BE2C (cell line): ENCODE data around the gene FAM174C.

Experiments
- DNase-seq: peaks from one replicate; pipeline ENCODE4 v3.0.0-alpha.2; 2020
- H3K27me3 ChIP-seq: fragments of 250-450 bp; sonication (Bioruptor Pico); 2 replicates; pipeline ENCODE4 v1.5.1; 2020; ENCODE audit warnings: mild to moderate bottlenecking
- H3K36me3 ChIP-seq: fragments of 250-450 bp; sonication (Bioruptor Pico); 2 replicates; pipeline ENCODE4 v1.5.1; 2020; ENCODE audit warnings: mild to moderate bottlenecking
- H3K4me1 ChIP-seq: fragments of 250-450 bp; sonication (Bioruptor Pico); 2 replicates; pipeline ENCODE4 v1.5.1; 2020
- H3K4me3 ChIP-seq: 2 replicates; pipeline ENCODE4 v1.5.1; 2011; ENCODE audit warnings: low read depth, low read length
- H3K9me3 ChIP-seq: fragments of 250-450 bp; sonication (Bioruptor Pico); 2 replicates; pipeline ENCODE4 v1.5.1; 2020
- TF ChIP-seq, protein P1 (sequence below): IDR thresholded peaks from 2 replicates; pipeline ENCODE4 v1.5.1; 2012; ENCODE audit warnings: mild to moderate bottlenecking, low read depth, low read length

The FAM174C gene

DNA sequence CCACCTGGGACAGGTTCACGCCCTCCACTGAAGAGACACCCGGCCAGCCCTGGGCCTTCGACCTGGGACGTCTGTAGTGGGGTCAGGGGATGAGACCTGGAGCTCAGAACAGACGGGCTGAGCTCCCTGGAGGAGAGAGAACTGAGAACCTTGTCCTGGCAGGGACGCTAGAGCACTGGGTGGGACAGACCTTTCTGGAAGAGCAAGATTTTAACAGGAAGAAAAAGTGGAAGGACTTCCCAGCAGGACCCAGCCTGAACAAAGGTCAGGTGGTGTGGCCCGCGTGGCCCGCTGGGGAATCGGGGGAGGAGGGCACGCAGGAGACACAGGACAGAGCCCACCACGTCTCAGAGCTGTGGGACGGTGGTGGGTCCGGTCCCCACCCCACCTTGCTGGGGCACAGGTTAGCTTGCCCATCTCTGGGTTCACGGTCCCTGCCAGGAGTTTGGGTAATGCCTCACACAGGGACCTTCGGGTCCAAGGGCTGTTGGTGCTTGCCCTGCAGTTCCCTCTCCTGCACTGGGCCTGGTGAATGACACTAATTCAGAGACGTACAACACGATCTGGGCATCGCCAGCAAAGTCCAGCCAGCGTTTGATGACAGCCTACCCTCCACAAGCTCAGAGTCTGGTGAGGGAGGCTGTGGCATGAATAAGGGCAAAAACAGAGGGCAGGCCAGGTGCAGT, 9.1 kb downstream of the FAM174C start:
- Histone ChIP-seq H3K36me3 (peaks cover 1% of the 10 kb centered on the region), H3K9me3 (no peaks in the 10 kb centered on the region), H3K4me3 (no peak overlapping the region), H3K27me3 (peaks cover 29% of the 10 kb centered on the region), H3K4me1 (no peaks in the 10 kb centered on the region)
- TF ChIP-seq, protein P1, sequence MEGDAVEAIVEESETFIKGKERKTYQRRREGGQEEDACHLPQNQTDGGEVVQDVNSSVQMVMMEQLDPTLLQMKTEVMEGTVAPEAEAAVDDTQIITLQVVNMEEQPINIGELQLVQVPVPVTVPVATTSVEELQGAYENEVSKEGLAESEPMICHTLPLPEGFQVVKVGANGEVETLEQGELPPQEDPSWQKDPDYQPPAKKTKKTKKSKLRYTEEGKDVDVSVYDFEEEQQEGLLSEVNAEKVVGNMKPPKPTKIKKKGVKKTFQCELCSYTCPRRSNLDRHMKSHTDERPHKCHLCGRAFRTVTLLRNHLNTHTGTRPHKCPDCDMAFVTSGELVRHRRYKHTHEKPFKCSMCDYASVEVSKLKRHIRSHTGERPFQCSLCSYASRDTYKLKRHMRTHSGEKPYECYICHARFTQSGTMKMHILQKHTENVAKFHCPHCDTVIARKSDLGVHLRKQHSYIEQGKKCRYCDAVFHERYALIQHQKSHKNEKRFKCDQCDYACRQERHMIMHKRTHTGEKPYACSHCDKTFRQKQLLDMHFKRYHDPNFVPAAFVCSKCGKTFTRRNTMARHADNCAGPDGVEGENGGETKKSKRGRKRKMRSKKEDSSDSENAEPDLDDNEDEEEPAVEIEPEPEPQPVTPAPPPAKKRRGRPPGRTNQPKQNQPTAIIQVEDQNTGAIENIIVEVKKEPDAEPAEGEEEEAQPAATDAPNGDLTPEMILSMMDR = no peak
- DNase-seq = no peak

DNA sequence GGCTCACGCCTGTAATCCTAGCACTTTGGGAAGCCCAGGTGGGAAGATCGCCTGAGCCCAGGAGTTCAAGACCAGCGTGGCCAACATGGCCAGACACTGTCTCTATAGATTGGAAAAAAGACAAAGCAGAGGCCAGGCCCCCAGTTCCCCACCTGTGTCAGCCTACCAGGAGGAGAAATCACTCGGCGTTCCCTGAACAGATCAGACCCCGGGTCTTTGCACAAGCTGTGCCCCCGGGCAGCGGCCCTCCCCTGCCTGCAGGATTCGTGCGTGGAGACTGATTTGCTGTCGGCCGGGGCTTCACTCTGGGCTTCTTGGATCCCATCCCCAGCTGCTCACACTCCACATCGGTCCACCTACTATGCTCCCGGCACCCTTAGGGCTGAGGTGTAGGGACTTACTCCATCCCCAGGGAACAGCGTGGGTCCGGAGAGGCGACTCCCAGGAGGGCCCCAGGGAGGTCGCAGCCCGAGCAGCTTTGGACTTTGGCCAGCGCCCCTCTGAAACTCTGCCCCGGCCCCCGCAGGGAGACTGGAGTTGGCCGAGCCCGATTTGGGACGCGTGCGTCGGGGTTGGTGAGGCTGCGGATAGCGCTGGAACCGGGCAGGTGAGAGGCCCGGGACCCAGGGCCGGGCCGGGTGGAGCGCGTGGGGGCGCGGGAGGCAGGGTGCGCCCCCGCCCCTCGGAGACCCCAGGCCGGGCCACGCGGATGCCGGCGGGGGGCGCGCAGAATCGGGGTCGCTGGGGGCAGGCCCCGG, 9.8 kb downstream of the FAM174C start:
- TF ChIP-seq, protein P1 = no peak
- no peak overlapping the region for H3K4me3 ChIP-seq
- H3K27me3 ChIP-seq = peaks cover 29% of the 10 kb centered on the region
- H3K36me3 ChIP-seq = no peaks in the 10 kb centered on the region
- DNase-seq = no peak
- H3K9me3 ChIP-seq = no peaks in the 10 kb centered on the region
- H3K4me1 ChIP-seq = no peaks in the 10 kb centered on the region

DNA sequence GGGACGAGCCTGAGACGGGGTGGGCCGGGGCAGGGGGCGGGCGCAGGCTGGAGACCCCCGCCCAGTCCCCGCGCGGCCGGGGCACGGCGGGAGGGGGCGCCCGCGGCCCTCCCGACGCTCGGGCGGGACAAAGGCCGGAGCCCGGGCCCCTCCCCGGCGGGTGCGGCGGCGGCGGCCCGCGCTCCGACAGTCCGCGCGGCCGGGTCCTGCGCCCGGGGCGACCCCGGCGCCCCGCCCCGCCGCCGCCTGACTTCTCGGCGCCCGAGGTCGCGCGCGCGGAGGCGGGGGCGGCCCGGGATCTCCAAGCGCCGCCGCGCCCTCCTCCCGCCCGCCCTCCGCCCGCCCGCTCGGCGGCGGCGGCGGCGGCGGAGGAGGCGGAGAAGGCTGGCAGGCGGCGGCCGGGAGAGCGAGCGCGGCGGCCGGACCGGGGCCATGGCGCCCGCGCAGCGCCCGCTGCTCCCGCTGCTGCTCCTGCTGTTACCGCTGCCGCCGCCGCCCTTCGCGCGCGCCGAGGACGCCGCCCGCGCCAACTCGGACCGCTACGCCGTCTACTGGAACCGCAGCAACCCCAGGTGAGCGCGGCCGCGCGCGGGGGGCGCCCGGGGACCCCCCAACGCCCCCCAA, 10.5 kb downstream of the FAM174C start, which contains the start of gene EFNA2:
TSS of gene EFNA2 (plus strand) at position 137 of the 624 bp plus-strand sequence. CDS start at position 433, 296 bp downstream.
- TF ChIP-seq, protein P1 = no peak
- H3K36me3 ChIP-seq = no peaks in the 10 kb centered on the region
- no peak for DNase-seq
- no peaks in the 10 kb centered on the region for H3K4me1 ChIP-seq
- H3K4me3 ChIP-seq = no peak within 1 kb of the TSS; the same call in 1 of the 2 replicates
- peaks cover 29% of the 10 kb centered on the region for H3K27me3 ChIP-seq
- H3K9me3 ChIP-seq = no peaks in the 10 kb centered on the region

DNA sequence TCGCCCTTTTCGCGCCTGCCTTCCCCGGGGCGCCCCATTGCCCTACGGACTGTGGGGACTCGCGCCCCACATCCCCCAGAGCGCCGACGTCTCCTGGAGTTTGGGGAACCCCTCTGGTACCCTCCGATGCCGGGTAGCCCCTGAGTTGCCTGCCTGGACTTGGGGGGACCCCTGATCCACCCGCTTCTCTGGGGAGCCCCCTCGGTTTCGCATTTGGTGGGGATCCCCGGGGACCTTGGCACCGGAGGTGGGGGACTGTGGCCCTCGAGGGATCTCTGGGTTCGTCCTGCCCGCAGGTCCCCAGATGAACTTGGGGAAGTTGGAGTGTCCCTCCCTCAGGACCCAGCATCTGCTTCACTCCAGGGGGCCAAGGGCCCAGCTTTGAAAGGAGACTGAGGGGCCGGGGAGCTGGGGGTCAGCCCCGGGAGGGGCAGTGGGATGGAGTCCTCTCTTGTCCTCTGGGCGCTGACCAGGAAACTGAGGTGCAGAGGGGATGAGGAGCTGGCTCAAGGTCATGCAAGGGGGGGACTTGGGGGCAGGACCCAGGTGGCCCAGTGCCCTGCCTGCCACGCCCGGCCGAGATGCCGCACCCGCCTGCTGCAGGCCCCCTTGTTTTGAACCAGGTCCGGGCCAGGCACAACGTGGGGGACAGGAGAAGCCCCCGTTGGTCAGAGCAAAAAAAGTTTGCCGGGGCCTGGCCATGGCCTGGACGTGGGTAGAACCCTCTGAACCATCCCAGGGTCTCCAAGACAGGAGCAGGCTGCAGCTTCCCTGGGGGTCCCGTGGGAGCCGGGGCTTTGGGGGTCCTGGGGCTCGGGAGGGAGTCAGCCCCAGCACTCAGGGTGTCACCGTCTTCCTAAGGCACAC, 11.4 kb downstream of the FAM174C start:
- H3K27me3 ChIP-seq = peaks cover 29% of the 10 kb centered on the region
- H3K9me3 ChIP-seq = no peaks in the 10 kb centered on the region
- no peak overlapping the region; the same call in 1 of the 2 replicates for H3K4me3 ChIP-seq
- no peaks in the 10 kb centered on the region for H3K4me1 ChIP-seq
- TF ChIP-seq, protein P1 = no peak
- no peak for DNase-seq
- H3K36me3 ChIP-seq = no peaks in the 10 kb centered on the region

DNA sequence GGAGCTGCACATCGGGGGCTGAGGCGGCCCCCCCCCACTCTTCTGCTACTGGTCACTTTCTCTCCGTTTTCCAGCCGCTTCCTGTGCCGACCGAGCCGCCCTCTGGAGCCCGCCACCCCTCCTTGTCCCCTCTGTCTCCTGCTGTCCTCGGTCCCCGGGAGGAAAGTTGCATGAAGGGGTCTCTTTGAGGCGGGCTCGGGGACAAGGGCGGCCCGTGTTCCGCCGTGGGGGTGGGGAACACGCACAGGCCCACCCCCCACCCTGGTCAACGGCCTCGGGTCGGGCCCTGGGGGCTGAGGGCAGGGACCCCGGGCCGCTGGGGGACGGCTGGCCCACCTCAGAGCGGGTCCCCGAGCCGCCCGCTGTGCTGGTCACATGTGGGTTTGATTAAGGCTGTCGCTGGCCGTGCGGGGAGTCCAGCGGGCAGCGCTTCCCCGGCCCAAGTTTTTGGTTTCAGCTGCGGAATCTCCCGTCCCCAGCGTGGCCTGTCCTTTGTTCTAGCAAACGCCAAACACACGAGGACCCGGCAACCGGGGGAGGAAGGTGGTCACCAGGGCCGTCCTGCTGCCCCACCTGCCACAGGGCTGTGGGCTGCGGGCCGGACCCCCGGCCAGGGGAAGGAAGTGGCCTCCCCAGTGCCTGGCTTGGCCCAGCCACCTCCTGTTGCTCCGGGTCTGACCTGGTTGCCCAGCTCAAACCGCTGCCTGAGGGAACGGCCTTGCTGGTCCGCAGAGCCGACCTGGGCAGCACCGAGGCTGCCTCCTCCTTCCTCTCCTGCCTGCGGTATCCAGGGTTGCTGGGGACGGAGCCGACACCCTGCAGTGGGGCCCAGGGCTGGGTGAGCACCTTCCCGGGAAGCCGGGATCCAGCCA, 12.3 kb downstream of the FAM174C start:
- TF ChIP-seq, protein P1 = no peak

More for the DNA sequence above, 12.3 kb downstream of the FAM174C start:
- Histone ChIP-seq H3K4me1 (no peaks in the 10 kb centered on the region), H3K9me3 (no peaks in the 10 kb centered on the region), H3K4me3 (no peak overlapping the region), H3K36me3 (no peaks in the 10 kb centered on the region), H3K27me3 (peaks cover 29% of the 10 kb centered on the region)
- DNase-seq = no peak
